ENCODE measurements around the gene NDUFA7. TPM values are rescaled to one million over a fixed set of nuclear protein-coding genes. Genes with fewer than 3 reads are reported as not detected.
"Not testable (repeated sequence)": the region's sequence is repeated elsewhere in the genome, so short reads cannot be mapped to it uniquely, and the experiment has no call there.

The NDUFA7 gene
- total and polyA plus RNA-seq, 7 experiments from 2014 or later = 16.8 to 121 (median 31.2) TPM

DNA sequence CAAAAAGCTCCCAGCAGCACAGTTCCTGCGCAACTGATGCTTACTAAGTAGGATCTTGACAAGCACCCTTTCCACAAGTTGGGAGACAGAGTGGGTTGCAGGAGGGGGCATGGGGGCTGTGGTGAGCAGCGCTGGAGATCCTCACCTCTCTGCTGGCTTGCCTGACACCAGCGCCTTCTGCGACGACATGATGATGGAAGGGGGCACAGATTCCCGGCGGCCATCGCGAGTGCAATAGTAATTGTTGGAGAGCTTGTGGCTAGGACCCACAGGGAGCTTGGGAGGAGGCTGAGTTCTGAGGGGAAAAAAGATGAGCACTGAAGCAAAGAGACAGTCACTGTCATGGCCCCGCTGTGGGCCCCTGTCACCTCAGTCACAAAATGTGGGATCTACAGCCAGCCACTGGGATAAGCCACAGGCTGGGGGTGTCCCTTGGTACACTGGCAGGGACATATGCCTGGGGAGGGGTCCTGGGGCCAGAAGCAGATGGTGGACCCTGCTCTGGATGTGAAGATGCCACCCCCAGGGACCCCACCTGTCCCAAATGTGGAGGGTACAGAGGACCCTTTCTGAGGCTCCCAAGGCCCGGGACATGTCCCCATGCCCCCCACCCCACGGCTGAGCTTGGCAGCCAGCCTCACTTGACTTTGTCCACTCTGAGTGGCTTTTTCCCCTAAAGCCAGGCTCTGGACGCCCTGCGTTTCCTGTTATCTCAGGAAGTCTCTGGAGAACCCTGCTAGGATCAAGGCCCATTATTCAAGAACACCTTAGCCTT, 4.6 kb downstream of the NDUFA7 start:
- CTCF ChIA-PET = no interaction called here
- H3K4me3 ChIP-seq (ENCODE audit: low read length) = no peak overlapping the region
- POLR2A ChIA-PET = no interaction called here
- DNase-seq = no peak
- H3K27me3 ChIP-seq (ENCODE audit: control insufficient read depth in 2 of 2, insufficient read depth in 2 of 2, low read length in 2 of 2) = no peaks in the 10 kb centered on the region
- H3K27me3 Mint-ChIP-seq = no peaks in the 10 kb centered on the region
- H3K27ac Mint-ChIP-seq = peak overlapping the region in 1 of 9 donors; percentile 30
- peaks cover 0 to 8% (median 0%) of the 10 kb centered on the region in 5 donors for H3K36me3 Mint-ChIP-seq
- ATAC-seq = no peak
- intact Hi-C loops (cut with micrococcal nuclease) = no loop called here
- H3K9me3 ChIP-seq (ENCODE audit: control insufficient read depth in 2 of 3, low read length in 3 of 3) = no peaks in the 10 kb centered on the region
- no peaks in the 10 kb centered on the region for H3K9me3 Mint-ChIP-seq
- no peak overlapping the region for H3K4me3 Mint-ChIP-seq
- peaks cover 8 to 24% (median 17%) of the 10 kb centered on the region in 7 donors for H3K4me1 Mint-ChIP-seq
- H3K4me1 ChIP-seq (ENCODE audit: control insufficient read depth in 2 of 2, insufficient read depth in 2 of 2, low read length in 2 of 2) = peaks cover 13 to 15% of the 10 kb centered on the region in 2 donors
- H3K36me3 ChIP-seq (ENCODE audit: control insufficient read depth in 2 of 3, insufficient read depth in 3 of 3, low read length in 3 of 3) = peaks cover 0 to 57% (median 0%) of the 10 kb centered on the region in 3 experiments
- no peak overlapping the region for H3K27ac ChIP-seq (ENCODE audit: low read depth, low read length)

DNA sequence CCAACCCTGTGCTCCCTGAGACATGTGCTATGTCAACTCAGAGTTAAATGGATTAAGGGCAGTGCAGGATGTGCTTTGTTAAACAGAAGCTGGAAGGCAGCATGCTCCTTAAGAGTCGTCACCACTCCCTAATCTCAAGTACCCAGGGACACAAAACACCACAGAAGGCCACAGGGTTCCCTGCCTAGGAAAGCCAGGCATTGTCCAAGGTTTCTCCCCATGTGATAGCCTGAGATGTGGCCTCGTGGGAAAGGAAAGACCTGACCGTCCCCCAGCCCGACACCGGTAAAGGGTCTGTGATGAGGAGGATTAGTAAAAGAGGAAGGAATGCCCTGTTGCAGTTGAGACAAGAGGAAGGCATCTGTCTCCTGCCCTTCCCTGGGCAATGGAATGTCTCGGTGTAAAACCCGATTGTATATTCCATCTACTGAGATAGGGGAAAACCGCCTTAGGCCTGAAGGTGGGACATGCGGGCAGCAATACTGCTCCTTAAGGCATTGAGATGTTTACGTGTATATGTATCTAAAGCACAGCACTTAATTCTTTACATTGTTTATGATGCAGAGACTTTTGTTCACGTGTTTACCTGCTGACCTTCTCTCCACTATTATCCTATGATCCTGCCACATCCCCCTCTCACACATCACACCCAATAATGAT, 6.1 kb downstream of the NDUFA7 start:
- DNase-seq, POLR2A ChIA-PET, CTCF ChIA-PET: not testable (repeated sequence)

DNA sequence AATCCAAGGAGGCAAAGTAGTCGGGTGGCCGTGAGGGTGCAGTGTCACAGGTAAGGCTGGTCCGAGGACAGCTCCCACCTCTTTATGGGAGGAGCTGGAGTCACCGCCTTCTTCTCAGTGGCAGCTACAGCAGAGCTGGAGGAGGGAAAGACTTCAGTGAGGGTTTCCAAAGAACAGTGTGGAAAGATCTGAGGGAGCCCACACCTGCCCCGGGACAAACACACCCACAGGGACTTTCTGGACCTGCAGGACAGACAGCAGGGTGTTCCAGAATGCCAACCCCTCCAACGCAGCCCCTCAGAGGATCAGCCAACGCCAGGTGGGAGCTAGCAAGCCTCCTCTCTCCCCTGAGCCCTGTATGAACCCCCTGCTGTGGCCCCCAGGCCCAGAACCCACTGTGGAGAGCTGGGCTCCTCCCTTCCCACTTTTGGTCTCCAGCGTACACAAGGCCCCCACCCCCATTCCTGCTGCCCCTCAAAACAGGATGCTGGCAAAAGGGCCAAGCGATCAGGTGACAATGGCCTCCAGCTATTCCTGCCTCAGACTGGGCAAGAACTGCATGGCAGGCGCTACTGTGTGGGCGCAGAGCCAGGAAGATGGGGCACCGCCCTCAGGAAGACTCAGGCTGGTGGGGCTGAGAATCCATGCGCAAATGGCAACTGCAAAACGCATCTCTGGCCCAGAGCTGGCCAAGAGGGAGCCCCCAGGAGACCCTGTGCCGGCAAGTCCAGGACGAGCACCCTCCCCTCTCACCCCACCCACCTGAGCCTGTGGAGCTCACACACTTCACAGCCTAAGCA, 9.5 kb downstream of the NDUFA7 start:
- Mint-ChIP-seq H3K9me3 (no peaks in the 10 kb centered on the region), H3K27me3 (no peaks in the 10 kb centered on the region), H3K4me1 (peaks cover 16 to 30% (median 24%) of the 10 kb centered on the region in 7 donors), H3K27ac (no peak overlapping the region), H3K36me3 (peaks cover 0 to 18% (median 0%) of the 10 kb centered on the region in 5 donors), H3K4me3 (no peak overlapping the region)
- Histone ChIP-seq H3K36me3 (ENCODE audit: control insufficient read depth in 2 of 3, insufficient read depth in 3 of 3, low read length in 3 of 3) (peaks cover 0 to 68% (median 0%) of the 10 kb centered on the region in 3 experiments), H3K27ac (ENCODE audit: low read depth, low read length) (no peak overlapping the region), H3K4me3 (ENCODE audit: low read length) (no peak overlapping the region), H3K4me1 (ENCODE audit: control insufficient read depth in 2 of 2, insufficient read depth in 2 of 2, low read length in 2 of 2) (peaks cover 16 to 18% of the 10 kb centered on the region in 2 donors), H3K27me3 (ENCODE audit: control insufficient read depth in 2 of 2, insufficient read depth in 2 of 2, low read length in 2 of 2) (no peaks in the 10 kb centered on the region), H3K9me3 (ENCODE audit: control insufficient read depth in 2 of 3, low read length in 3 of 3) (no peaks in the 10 kb centered on the region)
- DNase-seq (peak in 1 of 9 donors; percentile 2), ATAC-seq (no peak)
- ChIA-PET POLR2A (interaction anchor here (4.8 kb wide), 1 partner anchor 10 kb away, joined by 31 read pairs; the partner anchor contains the start of genes NDUFA7 and RPS28), CTCF (interaction anchor here (1.3 kb wide), 1 partner anchor 9 kb away, joined by 3 read pairs; no protein-coding TSS in a partner anchor)
- intact Hi-C loops (cut with micrococcal nuclease) = no loop called here

More for the DNA sequence above, 6.1 kb downstream of the NDUFA7 start:
- H3K27me3 Mint-ChIP-seq; H3K4me3 ChIP-seq (ENCODE audit: low read length); H3K27me3 ChIP-seq (ENCODE audit: control insufficient read depth in 2 of 2, insufficient read depth in 2 of 2, low read length in 2 of 2); ATAC-seq; H3K9me3 ChIP-seq (ENCODE audit: control insufficient read depth in 2 of 3, low read length in 3 of 3); H3K9me3 Mint-ChIP-seq; H3K27ac Mint-ChIP-seq; intact Hi-C loops (cut with micrococcal nuclease); H3K27ac ChIP-seq (ENCODE audit: low read depth, low read length); H3K4me1 ChIP-seq (ENCODE audit: control insufficient read depth in 2 of 2, insufficient read depth in 2 of 2, low read length in 2 of 2); H3K4me3 Mint-ChIP-seq: not testable (repeated sequence)
- H3K36me3 ChIP-seq (ENCODE audit: control insufficient read depth in 2 of 3, insufficient read depth in 3 of 3, low read length in 3 of 3) = peaks cover 0 to 63% (median 0%) of the 10 kb centered on the region in 3 experiments
- H3K36me3 Mint-ChIP-seq = peaks cover 0 to 14% (median 0%) of the 10 kb centered on the region in 5 donors
- peaks cover 2 to 17% (median 11%) of the 10 kb centered on the region in 7 donors for H3K4me1 Mint-ChIP-seq

DNA sequence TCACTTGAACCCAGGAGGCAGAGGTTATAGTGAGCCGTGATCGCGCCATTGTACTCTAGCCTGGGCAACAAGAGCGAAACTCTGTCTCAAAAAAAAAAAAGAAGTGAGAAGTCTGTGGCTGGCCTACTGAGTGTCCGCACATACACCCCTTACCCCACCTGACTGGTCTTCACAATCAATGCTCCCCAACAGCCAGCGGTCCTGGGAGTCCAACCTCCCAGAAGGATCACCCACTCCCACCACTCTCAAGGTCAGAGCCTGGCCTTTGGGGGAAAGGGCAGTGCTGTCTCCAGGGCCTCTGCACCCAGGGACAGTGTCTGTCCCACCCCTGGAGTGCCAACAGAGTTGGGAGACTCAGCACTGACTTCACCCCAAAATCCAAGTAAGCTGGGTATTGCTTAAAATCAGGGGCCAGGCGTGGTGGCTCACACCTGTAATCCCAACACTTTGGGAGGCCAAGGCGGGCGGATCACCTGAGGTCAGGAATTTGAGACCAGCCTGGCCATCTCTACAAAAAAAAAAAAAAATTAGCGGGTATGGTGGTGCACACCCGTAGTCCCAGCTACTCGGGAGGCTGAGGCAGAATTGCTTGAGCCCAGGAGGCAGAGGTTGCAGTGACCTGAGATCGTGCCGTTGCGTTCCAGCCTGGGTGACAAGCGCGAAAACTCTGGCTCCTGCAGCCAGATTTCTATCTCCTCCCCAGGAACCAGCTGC, 10.7 kb downstream of the NDUFA7 start:
- intact Hi-C loops (cut with micrococcal nuclease) = no loop called here
- CTCF ChIA-PET = interaction anchor here (1.3 kb wide), 1 partner anchor 10 kb away, joined by 3 read pairs; no protein-coding TSS in a partner anchor
- Histone ChIP-seq H3K9me3 (ENCODE audit: control insufficient read depth in 2 of 3, low read length in 3 of 3) (no peaks in the 10 kb centered on the region), H3K4me1 (ENCODE audit: control insufficient read depth in 2 of 2, insufficient read depth in 2 of 2, low read length in 2 of 2) (peaks cover 20 to 22% of the 10 kb centered on the region in 2 donors), H3K4me3 (ENCODE audit: low read length) (no peak overlapping the region), H3K36me3 (ENCODE audit: control insufficient read depth in 2 of 3, insufficient read depth in 3 of 3, low read length in 3 of 3) (peaks cover 0 to 56% (median 0%) of the 10 kb centered on the region in 3 experiments), H3K27ac (ENCODE audit: low read depth, low read length) (no peak overlapping the region), H3K27me3 (ENCODE audit: control insufficient read depth in 2 of 2, insufficient read depth in 2 of 2, low read length in 2 of 2) (no peaks in the 10 kb centered on the region)
- POLR2A ChIA-PET = interaction anchor here (4.8 kb wide), 1 partner anchor 11 kb away, joined by 31 read pairs; the partner anchor contains the start of genes NDUFA7 and RPS28
- Mint-ChIP-seq H3K9me3 (no peaks in the 10 kb centered on the region), H3K27ac (no peak overlapping the region), H3K4me3 (no peak overlapping the region), H3K27me3 (no peaks in the 10 kb centered on the region), H3K4me1 (peaks cover 18 to 38% (median 31%) of the 10 kb centered on the region in 7 donors), H3K36me3 (peaks cover 0 to 15% (median 0%) of the 10 kb centered on the region in 5 donors)
- DNase-seq = no peak
- ATAC-seq = no peak

DNA sequence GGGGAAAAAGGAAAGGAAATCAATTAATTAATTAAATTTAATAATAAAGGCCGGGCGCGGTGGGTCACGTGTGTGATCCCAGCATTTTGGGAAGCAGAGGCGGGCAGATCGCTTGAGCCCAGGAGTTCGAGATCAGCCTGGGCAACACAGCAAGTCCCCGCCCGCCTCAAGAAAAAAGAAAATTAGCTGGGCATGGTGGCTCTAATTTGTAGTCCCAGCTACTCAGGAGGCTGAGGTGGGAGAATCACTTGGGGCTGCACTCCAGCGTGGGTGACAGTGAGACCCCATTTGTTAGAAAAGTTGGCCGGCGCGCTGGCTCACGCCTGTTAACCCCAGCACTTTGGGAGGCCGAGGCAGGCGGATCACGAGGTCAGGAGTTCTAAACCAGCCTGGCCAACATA, 12.3 kb downstream of the NDUFA7 start:
- ChIA-PET POLR2A (interaction anchor here (0.9 to 4.8 kb wide), 2 partner anchors 9 to 13 kb away, joined by 3 to 31 read pairs; partner anchors contain the start of genes NDUFA7 and RPS28), CTCF (interaction anchor here (1.1 kb wide), 1 partner anchor 11 kb away, joined by 5 read pairs; no protein-coding TSS in a partner anchor)
- Mint-ChIP-seq H3K36me3 (peaks cover 0 to 14% (median 0%) of the 10 kb centered on the region in 5 donors), H3K27ac (peak overlapping the region in 8 of 9 donors; percentile 79 to 97 (median 92)), H3K4me1 (peaks cover 18 to 38% (median 35%) of the 10 kb centered on the region in 7 donors), H3K9me3 (no peaks in the 10 kb centered on the region), H3K4me3 (peak overlapping the region; percentile 89 to 97 (median 92)), H3K27me3 (no peaks in the 10 kb centered on the region)
- Histone ChIP-seq H3K27me3 (ENCODE audit: control insufficient read depth in 2 of 2, insufficient read depth in 2 of 2, low read length in 2 of 2) (no peaks in the 10 kb centered on the region), H3K9me3 (ENCODE audit: control insufficient read depth in 2 of 3, low read length in 3 of 3) (no peaks in the 10 kb centered on the region), H3K4me3 (ENCODE audit: low read length) (peak overlapping the region; percentile 83), H3K36me3 (ENCODE audit: control insufficient read depth in 2 of 3, insufficient read depth in 3 of 3, low read length in 3 of 3) (peaks cover 0 to 50% (median 0%) of the 10 kb centered on the region in 3 experiments), H3K4me1 (ENCODE audit: control insufficient read depth in 2 of 2, insufficient read depth in 2 of 2, low read length in 2 of 2) (peaks cover 20 to 22% of the 10 kb centered on the region in 2 donors), H3K27ac (ENCODE audit: low read depth, low read length) (peak overlapping the region; percentile 89)
- intact Hi-C loops (cut with micrococcal nuclease) = loop anchor here (1.0 to 10.0 kb wide), 7 partner anchors 12 to 1114 kb away; partner anchors contain the start of genes NDUFA7 (in 2 of the 2), RAB11B (in 2 of the 2), RPS28 (in 2 of the 2) and PNPLA6 (in 1 of the 2)
- no peak for ATAC-seq
- DNase-seq = no peak

All from naive thymus-derived CD4-positive, alpha-beta T cell (primary cell).